DND-41 (cell line): ENCODE measurements around the gene ADH4.
A peak's percentile ranks its signal among the peaks of the same experiment; 100 is the strongest.

Experiments used
- ATAC-seq: fragments of 200-7000 bp; cut with Tn5 transposase; 3 replicates; pipeline ENCODE4 v1.9.1; 2021; ENCODE audit warnings: low read depth; ENCODE audit not compliant: insufficient read depth
- DNase-seq: peaks from one replicate; pipeline ENCODE4 v3.0.0-alpha.2; 2020
- H2AFZ ChIP-seq: 2 replicates; pipeline ENCODE4 v1.6.0; 2012; ENCODE audit warnings: low read depth, low read length
- H3K27ac ChIP-seq: 2 replicates; pipeline ENCODE4 v1.5.1; 2012; ENCODE audit warnings: low read length, inconsistent platforms
- H3K27me3 ChIP-seq: fragments of 200-600 bp; sonication (generic); 2 replicates; pipeline ENCODE4 v1.6.0; 2012; ENCODE audit warnings: low read length, mild to moderate bottlenecking, inconsistent platforms; ENCODE audit not compliant: insufficient read depth, poor library complexity
- H3K36me3 ChIP-seq: 2 replicates; pipeline ENCODE4 v1.5.1; 2012; ENCODE audit warnings: low read length, inconsistent platforms; ENCODE audit not compliant: insufficient read depth
- H3K4me1 ChIP-seq: 2 replicates; pipeline ENCODE4 v1.5.1; 2012; ENCODE audit warnings: mild to moderate bottlenecking, low read length; ENCODE audit not compliant: insufficient read depth
- H3K4me2 ChIP-seq: 2 replicates; pipeline ENCODE4 v1.6.0; 2012; ENCODE audit warnings: mild to moderate bottlenecking, moderate library complexity, low read length, inconsistent platforms; ENCODE audit not compliant: insufficient read depth
- H3K4me3 ChIP-seq, 2 experiments: fragments of 200-600 bp in 1 of 2; shearing (Covaris generic) in 1 of 2; 2 replicates each; pipeline ENCODE4 v1.5.1; 2012 to 2016; ENCODE audit warnings: inconsistent platforms in 2 of 2, low read length in 2 of 2, mild to moderate bottlenecking in 2 of 2, low read depth in 1 of 2, moderate library complexity in 1 of 2
- H3K79me2 ChIP-seq: 2 replicates; pipeline ENCODE4 v1.6.0; 2012; ENCODE audit warnings: low read length, inconsistent platforms; ENCODE audit not compliant: insufficient read depth
- H3K9ac ChIP-seq: 2 replicates; pipeline ENCODE4 v1.6.0; 2012; ENCODE audit warnings: low read depth, mild to moderate bottlenecking, inconsistent platforms, low read length, moderate library complexity
- H3K9me3 ChIP-seq: 2 replicates; pipeline ENCODE4 v1.5.1; 2012; ENCODE audit warnings: low read length, moderate library complexity, mild to moderate bottlenecking, inconsistent platforms; ENCODE audit not compliant: insufficient read depth, severe bottlenecking
- H4K20me1 ChIP-seq: 2 replicates; pipeline ENCODE4 v1.6.0; 2012; ENCODE audit warnings: low read length; ENCODE audit not compliant: insufficient read depth
- EZH2 ChIP-seq: IDR thresholded peaks from 3 replicates; pipeline ENCODE4 v1.6.1; 2012; ENCODE audit warnings: borderline replicate concordance, low read depth, mild to moderate bottlenecking, moderate library complexity, low read length, inconsistent platforms; ENCODE audit not compliant: severe bottlenecking
- TF ChIP-seq, protein P1 (sequence below): IDR thresholded peaks from 2 replicates; pipeline ENCODE4 v1.5.1; 2012; ENCODE audit warnings: borderline replicate concordance, low read length, moderate library complexity, mild to moderate bottlenecking; ENCODE audit not compliant: poor library complexity, severe bottlenecking; ENCODE audit errors: extremely low read depth

The ADH4 gene

DNA sequence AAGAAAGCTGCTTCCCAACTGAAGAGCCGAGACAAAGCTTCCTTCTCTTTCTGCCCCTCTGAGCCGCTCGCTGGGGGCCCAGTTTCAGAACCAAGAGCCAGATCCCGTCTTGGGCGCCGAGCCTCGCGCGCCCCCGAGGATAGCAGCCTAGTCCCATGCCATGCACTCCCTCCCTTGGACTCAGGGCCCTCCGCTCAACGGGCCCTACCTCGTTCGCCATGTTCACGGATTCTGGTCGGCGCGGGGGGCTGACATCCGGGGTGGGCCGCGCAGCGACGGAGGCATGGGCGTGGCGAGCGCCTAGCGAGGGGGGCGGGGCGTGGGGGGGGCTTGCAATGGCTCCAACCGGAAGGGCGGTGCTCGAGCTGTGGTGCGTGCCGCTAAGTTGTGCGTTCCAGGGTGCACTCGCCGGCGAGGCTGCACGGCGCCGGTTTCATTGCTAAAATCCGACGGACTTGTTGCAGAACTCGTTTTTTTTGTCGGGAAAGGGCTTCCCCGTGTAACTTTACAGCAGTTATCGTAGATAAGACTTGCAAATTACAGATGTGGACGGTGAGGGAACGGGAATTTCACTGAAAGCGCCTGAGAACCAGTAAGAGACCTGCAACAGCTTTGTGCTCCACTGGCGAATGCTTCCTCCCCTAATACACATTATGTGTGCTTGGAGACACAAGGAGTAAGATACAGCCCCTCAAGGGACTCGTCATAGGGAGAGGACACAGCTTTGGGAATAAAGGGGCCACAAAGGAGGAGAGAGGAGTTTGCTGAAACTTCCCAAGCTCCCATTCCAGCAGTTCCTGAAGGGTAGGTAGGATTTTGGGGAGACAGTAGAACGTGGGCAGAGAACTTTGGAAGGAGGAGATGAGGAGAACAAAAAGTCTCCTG, 55.4 kb downstream of the ADH4 start, which contains the start of gene ADH5:
Gene ADH5 (minus strand): TSS at position 308 of the 885 bp plus-strand sequence. CDS start 88 bp downstream, at position 220.
- Histone ChIP-seq H2AFZ (peak within 1 kb of the TSS; percentile 95), H3K4me2 (peak within 1 kb of the TSS; percentile 81), H4K20me1 (peaks cover 10% of the 10 kb centered on the region), H3K36me3 (peaks cover 22% of the 10 kb centered on the region), H3K4me3 (peak within 1 kb of the TSS; percentile 74 to 86), H3K27ac (peak within 1 kb of the TSS; percentile 92), H3K9ac (peak within 1 kb of the TSS; percentile 85), H3K4me1 (peaks cover 33% of the 10 kb centered on the region), H3K79me2 (peaks cover 59% of the 10 kb centered on the region), H3K27me3 (no peaks in the 10 kb centered on the region), H3K9me3 (no peaks in the 10 kb centered on the region)
- no peak for TF ChIP-seq EZH2
- TF ChIP-seq, protein P1, sequence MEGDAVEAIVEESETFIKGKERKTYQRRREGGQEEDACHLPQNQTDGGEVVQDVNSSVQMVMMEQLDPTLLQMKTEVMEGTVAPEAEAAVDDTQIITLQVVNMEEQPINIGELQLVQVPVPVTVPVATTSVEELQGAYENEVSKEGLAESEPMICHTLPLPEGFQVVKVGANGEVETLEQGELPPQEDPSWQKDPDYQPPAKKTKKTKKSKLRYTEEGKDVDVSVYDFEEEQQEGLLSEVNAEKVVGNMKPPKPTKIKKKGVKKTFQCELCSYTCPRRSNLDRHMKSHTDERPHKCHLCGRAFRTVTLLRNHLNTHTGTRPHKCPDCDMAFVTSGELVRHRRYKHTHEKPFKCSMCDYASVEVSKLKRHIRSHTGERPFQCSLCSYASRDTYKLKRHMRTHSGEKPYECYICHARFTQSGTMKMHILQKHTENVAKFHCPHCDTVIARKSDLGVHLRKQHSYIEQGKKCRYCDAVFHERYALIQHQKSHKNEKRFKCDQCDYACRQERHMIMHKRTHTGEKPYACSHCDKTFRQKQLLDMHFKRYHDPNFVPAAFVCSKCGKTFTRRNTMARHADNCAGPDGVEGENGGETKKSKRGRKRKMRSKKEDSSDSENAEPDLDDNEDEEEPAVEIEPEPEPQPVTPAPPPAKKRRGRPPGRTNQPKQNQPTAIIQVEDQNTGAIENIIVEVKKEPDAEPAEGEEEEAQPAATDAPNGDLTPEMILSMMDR = no peak
- DNase-seq = peak; percentile 90
- ATAC-seq = peak; percentile 90

DNA sequence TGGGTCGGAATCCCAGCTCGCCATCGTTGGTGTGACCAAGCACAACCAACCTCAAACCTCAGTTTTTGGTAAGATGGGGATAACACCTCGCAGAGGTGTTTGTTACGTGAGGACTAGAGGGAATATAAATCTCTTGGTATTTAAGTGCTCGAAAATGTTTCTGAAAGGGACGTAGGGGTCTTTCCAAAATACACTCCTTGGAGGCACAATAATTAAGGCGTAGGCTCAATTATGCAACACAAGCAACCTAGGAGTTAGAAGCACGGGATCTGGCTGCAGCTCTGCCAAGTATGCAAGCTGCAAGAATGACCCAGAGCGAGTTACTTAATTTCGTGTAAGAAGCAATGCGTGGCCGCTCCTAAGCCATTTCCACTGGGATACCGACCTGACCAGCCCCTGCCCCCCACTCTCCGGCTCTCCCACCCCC, 56.1 kb downstream of the ADH4 start:
- DNase-seq = peak; percentile 47
- Histone ChIP-seq H2AFZ (peak overlapping the region; percentile 78), H3K9ac (peak overlapping the region; percentile 85), H3K9me3 (no peaks in the 10 kb centered on the region), H3K36me3 (peaks cover 28% of the 10 kb centered on the region), H3K4me2 (peak overlapping the region; percentile 81), H3K27me3 (no peaks in the 10 kb centered on the region), H4K20me1 (peaks cover 10% of the 10 kb centered on the region), H3K4me3 (peak overlapping the region; percentile 59 to 86), H3K27ac (peak overlapping the region; percentile 92), H3K4me1 (peaks cover 33% of the 10 kb centered on the region), H3K79me2 (peaks cover 63% of the 10 kb centered on the region)
- ATAC-seq = peak; percentile 47
- TF ChIP-seq, protein P1 = no peak
- no peak for TF ChIP-seq EZH2

DNA sequence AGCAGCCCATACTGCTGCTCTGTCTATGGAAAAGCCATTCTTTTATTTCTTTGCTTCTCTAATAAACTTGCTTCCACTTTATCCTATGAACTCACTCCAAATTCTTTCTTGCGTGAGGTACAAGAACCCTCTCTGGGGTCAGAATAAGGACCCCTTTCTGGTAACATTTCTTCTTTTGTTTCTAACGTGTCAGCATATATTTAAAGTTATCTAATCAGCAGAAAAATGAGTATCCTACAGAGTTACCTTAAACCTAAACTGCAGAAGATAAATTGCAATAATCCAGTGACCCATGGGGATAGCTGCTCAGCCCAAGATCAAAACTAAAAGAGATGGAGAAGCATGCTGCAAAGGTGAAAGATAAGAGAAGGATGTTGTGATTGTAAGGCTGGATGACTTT, 59.5 kb downstream of the ADH4 start:
- ATAC-seq (no peak), DNase-seq (no peak)
- Histone ChIP-seq H3K27ac (no peak overlapping the region), H3K4me2 (no peak overlapping the region), H3K27me3 (no peaks in the 10 kb centered on the region), H3K9me3 (no peaks in the 10 kb centered on the region), H3K36me3 (peaks cover 61% of the 10 kb centered on the region), H3K79me2 (peaks cover 65% of the 10 kb centered on the region), H3K4me1 (peaks cover 24% of the 10 kb centered on the region), H3K9ac (no peak overlapping the region), H4K20me1 (peaks cover 10% of the 10 kb centered on the region), H2AFZ (no peak overlapping the region), H3K4me3 (no peak overlapping the region)
- TF ChIP-seq EZH2 = no peak
- TF ChIP-seq, protein P1 = no peak
